B cell (primary cell): ENCODE results near the gene SLCO6A1.

Experiments
- EZH2 ChIP-seq: IDR thresholded peaks from 2 replicates; pipeline ENCODE4 v1.6.1; 2012; ENCODE audit warnings: borderline replicate concordance, low read depth, mild to moderate bottlenecking, moderate library complexity, low read length; ENCODE audit not compliant: insufficient read depth, poor library complexity, severe bottlenecking
- TF ChIP-seq, protein P1 (sequence below): fragments of 200-600 bp; IDR thresholded peaks from one replicate; pipeline ENCODE4 v1.8.0; 2022; ENCODE audit warnings: antibody characterized with exemption, mild to moderate bottlenecking

GRCh38 chr5:102450313-102450990, 48.3 kb downstream of the SLCO6A1 start:
- TF ChIP-seq, protein P1, sequence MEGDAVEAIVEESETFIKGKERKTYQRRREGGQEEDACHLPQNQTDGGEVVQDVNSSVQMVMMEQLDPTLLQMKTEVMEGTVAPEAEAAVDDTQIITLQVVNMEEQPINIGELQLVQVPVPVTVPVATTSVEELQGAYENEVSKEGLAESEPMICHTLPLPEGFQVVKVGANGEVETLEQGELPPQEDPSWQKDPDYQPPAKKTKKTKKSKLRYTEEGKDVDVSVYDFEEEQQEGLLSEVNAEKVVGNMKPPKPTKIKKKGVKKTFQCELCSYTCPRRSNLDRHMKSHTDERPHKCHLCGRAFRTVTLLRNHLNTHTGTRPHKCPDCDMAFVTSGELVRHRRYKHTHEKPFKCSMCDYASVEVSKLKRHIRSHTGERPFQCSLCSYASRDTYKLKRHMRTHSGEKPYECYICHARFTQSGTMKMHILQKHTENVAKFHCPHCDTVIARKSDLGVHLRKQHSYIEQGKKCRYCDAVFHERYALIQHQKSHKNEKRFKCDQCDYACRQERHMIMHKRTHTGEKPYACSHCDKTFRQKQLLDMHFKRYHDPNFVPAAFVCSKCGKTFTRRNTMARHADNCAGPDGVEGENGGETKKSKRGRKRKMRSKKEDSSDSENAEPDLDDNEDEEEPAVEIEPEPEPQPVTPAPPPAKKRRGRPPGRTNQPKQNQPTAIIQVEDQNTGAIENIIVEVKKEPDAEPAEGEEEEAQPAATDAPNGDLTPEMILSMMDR, result no peak
- TF ChIP-seq EZH2, result no peak
